DOHH2 (cell line): ENCODE data around the gene TIPARP.

Experiments used
- EZH2phosphoT487 ChIP-seq: fragments of 200-600 bp; sonication (generic); IDR thresholded peaks from 2 replicates; pipeline ENCODE4 v1.6.1; 2017; ENCODE audit warnings: borderline replicate concordance, mild to moderate bottlenecking, antibody characterized with exemption, low read length, moderate library complexity, mixed read lengths
- TF ChIP-seq, protein P1 (sequence below): fragments of 200-600 bp; sonication (generic); IDR thresholded peaks from one replicate; pipeline ENCODE4 v1.5.1; 2014; ENCODE audit warnings: antibody characterized with exemption, mild to moderate bottlenecking, low read depth, low read length; ENCODE audit not compliant: poor library complexity, severe bottlenecking

GRCh38 chr3:156747046-156747445 lies 72.7 kb downstream of the TIPARP start:
- TF ChIP-seq, protein P1, sequence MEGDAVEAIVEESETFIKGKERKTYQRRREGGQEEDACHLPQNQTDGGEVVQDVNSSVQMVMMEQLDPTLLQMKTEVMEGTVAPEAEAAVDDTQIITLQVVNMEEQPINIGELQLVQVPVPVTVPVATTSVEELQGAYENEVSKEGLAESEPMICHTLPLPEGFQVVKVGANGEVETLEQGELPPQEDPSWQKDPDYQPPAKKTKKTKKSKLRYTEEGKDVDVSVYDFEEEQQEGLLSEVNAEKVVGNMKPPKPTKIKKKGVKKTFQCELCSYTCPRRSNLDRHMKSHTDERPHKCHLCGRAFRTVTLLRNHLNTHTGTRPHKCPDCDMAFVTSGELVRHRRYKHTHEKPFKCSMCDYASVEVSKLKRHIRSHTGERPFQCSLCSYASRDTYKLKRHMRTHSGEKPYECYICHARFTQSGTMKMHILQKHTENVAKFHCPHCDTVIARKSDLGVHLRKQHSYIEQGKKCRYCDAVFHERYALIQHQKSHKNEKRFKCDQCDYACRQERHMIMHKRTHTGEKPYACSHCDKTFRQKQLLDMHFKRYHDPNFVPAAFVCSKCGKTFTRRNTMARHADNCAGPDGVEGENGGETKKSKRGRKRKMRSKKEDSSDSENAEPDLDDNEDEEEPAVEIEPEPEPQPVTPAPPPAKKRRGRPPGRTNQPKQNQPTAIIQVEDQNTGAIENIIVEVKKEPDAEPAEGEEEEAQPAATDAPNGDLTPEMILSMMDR = no peak
- no peak for TF ChIP-seq EZH2phosphoT487
